ENCODE results near the gene PPHLN1.

Gene PPHLN1

GRCh38 chr12:42299392-42300308 lies 26.3 kb upstream of the PPHLN1 start:
- TF ChIP-seq REST (IDR thresholded peaks at IDR 0.05; ENCODE audit: insufficient read depth in 1 of 2, low read depth in 2 of 2, low read length in 2 of 2) (no peak), TAF1 (IDR thresholded peaks at IDR 0.05; ENCODE audit: borderline replicate concordance, insufficient read depth, low read length) (no peak), SIN3A (IDR thresholded peaks at IDR 0.05; ENCODE audit: borderline replicate concordance, insufficient read depth, low read length) (no peak), POLR2AphosphoS5 (IDR thresholded peaks at IDR 0.05; ENCODE audit: low read depth, low read length) (no peak), FOXP2 (optimal IDR thresholded peaks at IDR 0.05; ENCODE audit: borderline replicate concordance, extremely low read depth, extremely low read length, insufficient read depth) (no peak)

- TF ChIP-seq FOXP2 (optimal IDR thresholded peaks at IDR 0.05; ENCODE audit: borderline replicate concordance, extremely low read depth, extremely low read length, insufficient read depth) (no peak), SIN3A (IDR thresholded peaks at IDR 0.05; ENCODE audit: borderline replicate concordance, insufficient read depth, low read length) (no peak), REST (IDR thresholded peaks at IDR 0.05; ENCODE audit: insufficient read depth in 1 of 2, low read depth in 2 of 2, low read length in 2 of 2) (no peak), TAF1 (IDR thresholded peaks at IDR 0.05; ENCODE audit: borderline replicate concordance, insufficient read depth, low read length) (no peak), POLR2AphosphoS5 (IDR thresholded peaks at IDR 0.05; ENCODE audit: low read depth, low read length) (no peak)
These were observed 19.7 kb upstream of the PPHLN1 start for GRCh38 chr12:42306297-42306696.

- no peak for TF ChIP-seq TAF1 (IDR thresholded peaks at IDR 0.05; ENCODE audit: borderline replicate concordance, insufficient read depth, low read length)
- TF ChIP-seq FOXP2 (optimal IDR thresholded peaks at IDR 0.05; ENCODE audit: borderline replicate concordance, extremely low read depth, extremely low read length, insufficient read depth) = no peak
- no peak for TF ChIP-seq POLR2AphosphoS5 (IDR thresholded peaks at IDR 0.05; ENCODE audit: low read depth, low read length)
- no peak for TF ChIP-seq SIN3A (IDR thresholded peaks at IDR 0.05; ENCODE audit: borderline replicate concordance, insufficient read depth, low read length)
- TF ChIP-seq REST (IDR thresholded peaks at IDR 0.05; ENCODE audit: insufficient read depth in 1 of 2, low read depth in 2 of 2, low read length in 2 of 2) = no peak
These were observed 17.6 kb upstream of the PPHLN1 start for GRCh38 chr12:42308390-42308789.

GRCh38 chr12:42309996-42310395 lies 16.0 kb upstream of the PPHLN1 start:
- TF ChIP-seq REST (IDR thresholded peaks at IDR 0.05; ENCODE audit: insufficient read depth in 1 of 2, low read depth in 2 of 2, low read length in 2 of 2) = no peak
- TF ChIP-seq SIN3A (IDR thresholded peaks at IDR 0.05; ENCODE audit: borderline replicate concordance, insufficient read depth, low read length) = no peak
- TF ChIP-seq POLR2AphosphoS5 (IDR thresholded peaks at IDR 0.05; ENCODE audit: low read depth, low read length) = no peak
- no peak for TF ChIP-seq TAF1 (IDR thresholded peaks at IDR 0.05; ENCODE audit: borderline replicate concordance, insufficient read depth, low read length)
- TF ChIP-seq FOXP2 (optimal IDR thresholded peaks at IDR 0.05; ENCODE audit: borderline replicate concordance, extremely low read depth, extremely low read length, insufficient read depth) = no peak

All from PFSK-1 (cell line).